ENCODE data around the gene EHBP1L1. TPM values are rescaled to one million over a fixed set of nuclear protein-coding genes. Genes with fewer than 3 reads are reported as not detected.
A peak's percentile ranks its signal among the peaks of the same experiment; 100 is the strongest.

EHBP1L1 gene
- total and polyA plus RNA-seq, 4 donors: 53.2 to 316 (median 250) TPM

- Histone ChIP-seq H3K36me3 (ENCODE audit: control insufficient read depth in 1 of 2, insufficient read depth in 2 of 2, low read length in 1 of 2) (no peaks in the 10 kb centered on the region), H3K9me3 (ENCODE audit: control insufficient read depth, low read length) (no peaks in the 10 kb centered on the region), H3K27ac (ENCODE audit: low read depth in 1 of 2, low read length in 2 of 2) (no peak overlapping the region), H3K4me1 (ENCODE audit: control insufficient read depth in 1 of 2, insufficient read depth in 2 of 2, low read length in 2 of 2) (peaks cover 0 to 2% of the 10 kb centered on the region in 2 donors), H3K4me3 (ENCODE audit: low read length in 2 of 2) (no peak overlapping the region), H3K27me3 (ENCODE audit: control insufficient read depth in 1 of 2, insufficient read depth in 2 of 2, low read length in 1 of 2) (no peaks in the 10 kb centered on the region)
- 52 to 53% methylated on average over 10 of the region's 10 CpGs for WGBS, 2 donors
- ATAC-seq (ENCODE audit: low FRiP score) (no peak), DNase-seq (peak in 1 of 2 donors; percentile 81)
- intact Hi-C loops (cut with DNase I): loop anchor here in 1 of 2 donors (5.0 kb wide), 1 partner anchor 69 kb away; no protein-coding TSS in a partner anchor
Observed at GRCh38 chr11:65611028-65611757, 35.3 kb downstream of the EHBP1L1 start.

- WGBS, 2 donors: 66 to 71% methylated on average over 12 of the region's 12 CpGs
- H3K9me3 ChIP-seq (ENCODE audit: control insufficient read depth, low read length): no peaks in the 10 kb centered on the region
- no peaks in the 10 kb centered on the region for H3K27me3 ChIP-seq (ENCODE audit: control insufficient read depth in 1 of 2, insufficient read depth in 2 of 2, low read length in 1 of 2)
- H3K36me3 ChIP-seq (ENCODE audit: control insufficient read depth in 1 of 2, insufficient read depth in 2 of 2, low read length in 1 of 2): no peaks in the 10 kb centered on the region
- H3K4me1 ChIP-seq (ENCODE audit: control insufficient read depth in 1 of 2, insufficient read depth in 2 of 2, low read length in 2 of 2): peaks cover 0 to 2% of the 10 kb centered on the region in 2 donors
- DNase-seq: no peak
- ATAC-seq (ENCODE audit: low FRiP score): no peak
- H3K4me3 ChIP-seq (ENCODE audit: low read length in 2 of 2): no peak overlapping the region
- no peak overlapping the region for H3K27ac ChIP-seq (ENCODE audit: low read depth in 1 of 2, low read length in 2 of 2)
- intact Hi-C loops (cut with DNase I): loop anchor here in 1 of 2 donors (5.0 kb wide), 1 partner anchor 70 kb away; no protein-coding TSS in a partner anchor
Observed at GRCh38 chr11:65611758-65612603, 36.1 kb downstream of the EHBP1L1 start.

GRCh38 chr11:65612691-65613090, 36.8 kb downstream of the EHBP1L1 start:
- no peaks in the 10 kb centered on the region for H3K27me3 ChIP-seq (ENCODE audit: control insufficient read depth in 1 of 2, insufficient read depth in 2 of 2, low read length in 1 of 2)
- intact Hi-C loops (cut with DNase I): loop anchor here in 1 of 2 donors (5.0 kb wide), 1 partner anchor 70 kb away; no protein-coding TSS in a partner anchor
- no peak for ATAC-seq (ENCODE audit: low FRiP score)
- DNase-seq: no peak
- H3K4me1 ChIP-seq (ENCODE audit: control insufficient read depth in 1 of 2, insufficient read depth in 2 of 2, low read length in 2 of 2): peaks cover 0 to 2% of the 10 kb centered on the region in 2 donors
- H3K27ac ChIP-seq (ENCODE audit: low read depth in 1 of 2, low read length in 2 of 2): peak overlapping the region in 1 of 2 donors; percentile 4
- H3K36me3 ChIP-seq (ENCODE audit: control insufficient read depth in 1 of 2, insufficient read depth in 2 of 2, low read length in 1 of 2): no peaks in the 10 kb centered on the region
- no peak overlapping the region for H3K4me3 ChIP-seq (ENCODE audit: low read length in 2 of 2)
- no peaks in the 10 kb centered on the region for H3K9me3 ChIP-seq (ENCODE audit: control insufficient read depth, low read length)
- 62 to 69% methylated on average over 7 of the region's 7 CpGs for WGBS, 2 donors

- H3K4me1 ChIP-seq (ENCODE audit: control insufficient read depth in 1 of 2, insufficient read depth in 2 of 2, low read length in 2 of 2): peaks cover 0 to 2% of the 10 kb centered on the region in 2 donors
- H3K36me3 ChIP-seq (ENCODE audit: control insufficient read depth in 1 of 2, insufficient read depth in 2 of 2, low read length in 1 of 2): peaks cover 0 to under 1% of the 10 kb centered on the region in 2 donors
- DNase-seq: peak; percentile 74 to 87
- intact Hi-C loops (cut with DNase I): loop anchor here in 1 of 2 donors (5.0 kb wide), 1 partner anchor 71 kb away; no protein-coding TSS in a partner anchor
- peak overlapping the region; percentile 59 to 78 for H3K27ac ChIP-seq (ENCODE audit: low read depth in 1 of 2, low read length in 2 of 2)
- 14 to 17% methylated on average over 43 of the region's 43 CpGs for WGBS, 2 donors
- H3K9me3 ChIP-seq (ENCODE audit: control insufficient read depth, low read length): no peaks in the 10 kb centered on the region
- H3K27me3 ChIP-seq (ENCODE audit: control insufficient read depth in 1 of 2, insufficient read depth in 2 of 2, low read length in 1 of 2): no peaks in the 10 kb centered on the region
- H3K4me3 ChIP-seq (ENCODE audit: low read length in 2 of 2): peak overlapping the region; percentile 50 to 70
- ATAC-seq (ENCODE audit: low FRiP score): no peak
Observed at GRCh38 chr11:65613091-65613928, 37.5 kb downstream of the EHBP1L1 start.

GRCh38 chr11:65615229-65615949, 39.5 kb downstream of the EHBP1L1 start, which contains the start of gene PCNX3:
Gene PCNX3, plus strand, starts transcription at chr11:65615776. Its CDS starts 536 bp downstream, at chr11:65616312.
- intact Hi-C loops (cut with DNase I): loop anchor here in 1 of 2 donors (2.0 to 5.0 kb wide), 2 partner anchors 37 to 39 kb away; partner anchors contain the start of gene EHBP1L1
- H3K27me3 ChIP-seq (ENCODE audit: control insufficient read depth in 1 of 2, insufficient read depth in 2 of 2, low read length in 1 of 2): no peaks in the 10 kb centered on the region
- peak within 1 kb of the TSS; percentile 81 to 82 for H3K4me3 ChIP-seq (ENCODE audit: low read length in 2 of 2)
- H3K4me1 ChIP-seq (ENCODE audit: control insufficient read depth in 1 of 2, insufficient read depth in 2 of 2, low read length in 2 of 2): peaks cover 0 to 2% of the 10 kb centered on the region in 2 donors
- ATAC-seq (ENCODE audit: low FRiP score) (peak; percentile 92), DNase-seq (peak; percentile 100)
- 0% methylated on average over 50 to 55 of the region's 55 CpGs for WGBS, 2 donors
- H3K27ac ChIP-seq (ENCODE audit: low read depth in 1 of 2, low read length in 2 of 2): peak within 1 kb of the TSS in 1 of 2 donors; percentile 85
- H3K36me3 ChIP-seq (ENCODE audit: control insufficient read depth in 1 of 2, insufficient read depth in 2 of 2, low read length in 1 of 2): peaks cover 0 to 9% of the 10 kb centered on the region in 2 donors
- H3K9me3 ChIP-seq (ENCODE audit: control insufficient read depth, low read length): no peaks in the 10 kb centered on the region

GRCh38 chr11:65615950-65616574, 40.2 kb downstream of the EHBP1L1 start:
- Histone ChIP-seq H3K9me3 (ENCODE audit: control insufficient read depth, low read length) (no peaks in the 10 kb centered on the region), H3K36me3 (ENCODE audit: control insufficient read depth in 1 of 2, insufficient read depth in 2 of 2, low read length in 1 of 2) (peaks cover 0 to 9% of the 10 kb centered on the region in 2 donors), H3K27ac (ENCODE audit: low read depth in 1 of 2, low read length in 2 of 2) (peak overlapping the region in 1 of 2 donors; percentile 67), H3K27me3 (ENCODE audit: control insufficient read depth in 1 of 2, insufficient read depth in 2 of 2, low read length in 1 of 2) (no peaks in the 10 kb centered on the region), H3K4me3 (ENCODE audit: low read length in 2 of 2) (peak overlapping the region; percentile 77 to 81), H3K4me1 (ENCODE audit: control insufficient read depth in 1 of 2, insufficient read depth in 2 of 2, low read length in 2 of 2) (peaks cover 0 to 2% of the 10 kb centered on the region in 2 donors)
- DNase-seq (peak in 1 of 2 donors; percentile 86), ATAC-seq (ENCODE audit: low FRiP score) (no peak)
- WGBS, 2 donors: 1% methylated on average over 26 to 50 of the region's 50 CpGs
- intact Hi-C loops (cut with DNase I): loop anchor here in 1 of 2 donors (2.0 to 5.0 kb wide), 2 partner anchors 36 to 39 kb away; partner anchors contain the start of gene EHBP1L1

- Histone ChIP-seq H3K4me1 (ENCODE audit: control insufficient read depth in 1 of 2, insufficient read depth in 2 of 2, low read length in 2 of 2) (peaks cover 0 to 2% of the 10 kb centered on the region in 2 donors), H3K9me3 (ENCODE audit: control insufficient read depth, low read length) (no peaks in the 10 kb centered on the region), H3K36me3 (ENCODE audit: control insufficient read depth in 1 of 2, insufficient read depth in 2 of 2, low read length in 1 of 2) (peaks cover 0 to 9% of the 10 kb centered on the region in 2 donors), H3K4me3 (ENCODE audit: low read length in 2 of 2) (peak overlapping the region in 1 of 2 donors; percentile 81), H3K27ac (ENCODE audit: low read depth in 1 of 2, low read length in 2 of 2) (no peak overlapping the region), H3K27me3 (ENCODE audit: control insufficient read depth in 1 of 2, insufficient read depth in 2 of 2, low read length in 1 of 2) (no peaks in the 10 kb centered on the region)
- no peak for ATAC-seq (ENCODE audit: low FRiP score)
- WGBS, 2 donors: 72 to 74% methylated on average over 10 of the region's 10 CpGs
- no peak for DNase-seq
- intact Hi-C loops (cut with DNase I): loop anchor here in 1 of 2 donors (5.0 kb wide), 1 partner anchor 36 kb away; no protein-coding TSS in a partner anchor
Observed at GRCh38 chr11:65616575-65617001, 40.7 kb downstream of the EHBP1L1 start.
